ENCODE results near the gene ZSCAN16.

ZSCAN16 gene

DNA sequence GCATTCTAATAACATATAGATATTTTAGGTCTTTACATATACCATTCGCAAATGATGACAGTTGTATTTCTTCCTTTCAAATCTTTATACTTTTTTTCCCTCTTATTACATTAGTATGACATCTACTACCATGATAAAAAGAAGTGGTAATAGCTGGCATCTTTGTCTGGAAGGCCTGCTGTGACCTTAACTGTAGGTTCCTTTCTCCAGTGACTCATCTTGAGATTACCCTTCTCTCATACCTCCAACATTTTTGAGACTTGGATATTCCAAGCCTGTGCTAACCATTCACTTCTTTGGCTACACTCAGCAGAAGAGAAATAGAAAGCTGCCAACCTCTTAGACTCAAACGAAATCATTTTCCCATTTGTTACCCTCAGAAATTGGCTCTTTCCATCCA lies 47.6 kb downstream of the ZSCAN16 start:
- no peak for DNase-seq (ENCODE audit: low read depth)

DNA sequence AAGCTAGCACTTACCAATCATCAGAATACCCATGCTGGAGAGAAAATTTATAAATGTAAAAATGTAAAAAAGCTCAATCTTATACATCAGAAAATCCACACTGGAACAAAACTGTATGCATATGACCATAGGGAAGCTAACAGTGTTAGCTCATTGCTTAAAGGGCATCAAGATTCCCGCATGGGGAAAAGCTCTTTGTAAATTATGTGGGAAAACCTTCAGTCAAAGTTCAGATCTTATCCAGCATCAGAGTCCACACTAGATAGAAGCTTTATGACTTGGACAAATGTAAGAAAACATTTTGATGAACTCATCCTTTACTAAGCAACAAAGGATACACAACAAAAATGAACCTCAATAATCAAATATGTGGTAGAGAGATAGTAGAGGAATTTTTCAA lies 52.0 kb downstream of the ZSCAN16 start:
- no peak for DNase-seq (ENCODE audit: low read depth)
